ENCODE data around the gene DCTN3.

Gene DCTN3

GRCh38 chr9:34647084-34647403, 26.7 kb upstream of the DCTN3 start:
- peak overlapping the region; percentile 80 to 86 for H3K4me3 ChIP-seq (ENCODE audit: insufficient read depth in 1 of 2, low read depth in 1 of 2, low read length in 2 of 2)
- H3K18ac ChIP-seq (ENCODE audit: low read depth in 1 of 2, low read length in 2 of 2) = peak overlapping the region; percentile 90 to 97
- peak overlapping the region; percentile 91 for H3K9ac ChIP-seq (ENCODE audit: low read length)
- 1% methylated on average over 7 of the region's 8 CpGs for WGBS
- peak overlapping the region; percentile 35 for H4K8ac ChIP-seq (ENCODE audit: low read length)
- H3K79me1 ChIP-seq (replicated peaks; ENCODE audit: low read length, poor library complexity, severe bottlenecking) = peaks cover 26% of the 10 kb centered on the region
- H3K27ac ChIP-seq (ENCODE audit: low read length, poor library complexity, severe bottlenecking) = peak overlapping the region; percentile 75
- no peak overlapping the region for H2BK5ac ChIP-seq (ENCODE audit: low read depth, low read length, poor library complexity, severe bottlenecking)
- peak overlapping the region in 1 of 2 experiments; percentile 98 for H3K23ac ChIP-seq (ENCODE audit: low read length in 2 of 2)
- peak overlapping the region in 1 of 2 experiments; percentile 95 for H3K14ac ChIP-seq (ENCODE audit: low read length in 2 of 2)
- H2BK120ac ChIP-seq (ENCODE audit: low read depth, low read length) = no peak overlapping the region
- no peaks in the 10 kb centered on the region for H3K9me3 ChIP-seq (ENCODE audit: control insufficient read depth, low read length)
- peaks cover 27 to 28% of the 10 kb centered on the region in 2 experiments for H3K36me3 ChIP-seq (ENCODE audit: control insufficient read depth in 1 of 2, insufficient read depth in 2 of 2, low read depth in 1 of 2, low read length in 2 of 2)
- H3K4me2 ChIP-seq (ENCODE audit: low read length, poor library complexity, severe bottlenecking) = peak overlapping the region; percentile 88
- peak overlapping the region; percentile 83 for H4K91ac ChIP-seq (ENCODE audit: low read length)
- no peak overlapping the region for H2AK5ac ChIP-seq (ENCODE audit: low read length, severe bottlenecking)
- no peak overlapping the region for H2AFZ ChIP-seq (ENCODE audit: low read depth, low read length)
- no peak for DNase-seq
- H2BK15ac ChIP-seq (ENCODE audit: low read depth, poor library complexity, severe bottlenecking) = no peak overlapping the region
- H2BK12ac ChIP-seq (ENCODE audit: low read length in 2 of 2) = peak overlapping the region in 1 of 2 experiments; percentile 58
- peak overlapping the region; percentile 20 to 70 for H3K4ac ChIP-seq (ENCODE audit: low read depth in 1 of 2, low read length in 2 of 2)
- peaks cover 26% of the 10 kb centered on the region for H3K4me1 ChIP-seq (ENCODE audit: control insufficient read depth, insufficient read depth, low read depth, low read length)
- H3K27me3 ChIP-seq (ENCODE audit: control insufficient read depth in 1 of 2, insufficient read depth in 1 of 2, low read length in 2 of 2) = no peaks in the 10 kb centered on the region

- Histone ChIP-seq H4K8ac (ENCODE audit: low read length) (peak within 1 kb of the TSS; percentile 71), H3K9me3 (ENCODE audit: control insufficient read depth, low read length) (no peaks in the 10 kb centered on the region), H3K4me2 (ENCODE audit: low read length, poor library complexity, severe bottlenecking) (peak within 1 kb of the TSS; percentile 88), H2BK120ac (ENCODE audit: low read depth, low read length) (peak within 1 kb of the TSS; percentile 21), H3K4me3 (ENCODE audit: insufficient read depth in 1 of 2, low read depth in 1 of 2, low read length in 2 of 2) (peak within 1 kb of the TSS; percentile 80 to 86), H3K36me3 (ENCODE audit: control insufficient read depth in 1 of 2, insufficient read depth in 2 of 2, low read depth in 1 of 2, low read length in 2 of 2) (peaks cover 27 to 28% of the 10 kb centered on the region in 2 experiments), H3K18ac (ENCODE audit: low read depth in 1 of 2, low read length in 2 of 2) (peak within 1 kb of the TSS; percentile 90 to 97), H2BK12ac (ENCODE audit: low read length in 2 of 2) (peak within 1 kb of the TSS; percentile 85 to 87), H3K27me3 (ENCODE audit: control insufficient read depth in 1 of 2, insufficient read depth in 1 of 2, low read length in 2 of 2) (no peaks in the 10 kb centered on the region), H2BK5ac (ENCODE audit: low read depth, low read length, poor library complexity, severe bottlenecking) (peak within 1 kb of the TSS; percentile 12), H2AK5ac (ENCODE audit: low read length, severe bottlenecking) (peak within 1 kb of the TSS; percentile 43), H3K4me1 (ENCODE audit: control insufficient read depth, insufficient read depth, low read depth, low read length) (peaks cover 26% of the 10 kb centered on the region), H2BK15ac (ENCODE audit: low read depth, poor library complexity, severe bottlenecking) (peak within 1 kb of the TSS; percentile 49), H3K14ac (ENCODE audit: low read length in 2 of 2) (peak within 1 kb of the TSS in 1 of 2 experiments; percentile 95), H3K79me1 (replicated peaks; ENCODE audit: low read length, poor library complexity, severe bottlenecking) (peaks cover 26% of the 10 kb centered on the region), H3K27ac (ENCODE audit: low read length, poor library complexity, severe bottlenecking) (peak within 1 kb of the TSS; percentile 75), H4K91ac (ENCODE audit: low read length) (peak within 1 kb of the TSS; percentile 83), H3K23ac (ENCODE audit: low read length in 2 of 2) (peak within 1 kb of the TSS in 1 of 2 experiments; percentile 98), H3K9ac (ENCODE audit: low read length) (peak within 1 kb of the TSS; percentile 91), H2AFZ (ENCODE audit: low read depth, low read length) (peak within 1 kb of the TSS; percentile 67), H3K4ac (ENCODE audit: low read depth in 1 of 2, low read length in 2 of 2) (peak within 1 kb of the TSS; percentile 25 to 81)
- DNase-seq = peak; percentile 90
- WGBS = 6% methylated on average over 43 of the region's 43 CpGs
These were observed 26.2 kb upstream of the DCTN3 start, which contains the start of gene GALT for GRCh38 chr9:34646211-34647083. Gene GALT, plus strand, starts transcription at chr9:34646675. Its CDS starts 30 bp downstream, at chr9:34646705.

GRCh38 chr9:34644766-34645314, 24.5 kb upstream of the DCTN3 start:
- Histone ChIP-seq H3K23ac (ENCODE audit: low read length in 2 of 2) (no peak overlapping the region), H3K18ac (ENCODE audit: low read depth in 1 of 2, low read length in 2 of 2) (no peak overlapping the region), H3K79me1 (replicated peaks; ENCODE audit: low read length, poor library complexity, severe bottlenecking) (peaks cover 21% of the 10 kb centered on the region), H3K9me3 (ENCODE audit: control insufficient read depth, low read length) (no peaks in the 10 kb centered on the region), H3K4me1 (ENCODE audit: control insufficient read depth, insufficient read depth, low read depth, low read length) (peaks cover 17% of the 10 kb centered on the region), H2BK120ac (ENCODE audit: low read depth, low read length) (no peak overlapping the region), H2BK15ac (ENCODE audit: low read depth, poor library complexity, severe bottlenecking) (no peak overlapping the region), H4K8ac (ENCODE audit: low read length) (no peak overlapping the region), H2AFZ (ENCODE audit: low read depth, low read length) (no peak overlapping the region), H3K9ac (ENCODE audit: low read length) (no peak overlapping the region), H3K27me3 (ENCODE audit: control insufficient read depth in 1 of 2, insufficient read depth in 1 of 2, low read length in 2 of 2) (no peaks in the 10 kb centered on the region), H4K91ac (ENCODE audit: low read length) (no peak overlapping the region), H3K4me2 (ENCODE audit: low read length, poor library complexity, severe bottlenecking) (no peak overlapping the region), H3K4ac (ENCODE audit: low read depth in 1 of 2, low read length in 2 of 2) (no peak overlapping the region), H3K14ac (ENCODE audit: low read length in 2 of 2) (no peak overlapping the region), H2BK12ac (ENCODE audit: low read length in 2 of 2) (no peak overlapping the region), H3K36me3 (ENCODE audit: control insufficient read depth in 1 of 2, insufficient read depth in 2 of 2, low read depth in 1 of 2, low read length in 2 of 2) (peaks cover 17 to 19% of the 10 kb centered on the region in 2 experiments), H2AK5ac (ENCODE audit: low read length, severe bottlenecking) (no peak overlapping the region), H3K27ac (ENCODE audit: low read length, poor library complexity, severe bottlenecking) (no peak overlapping the region), H3K4me3 (ENCODE audit: insufficient read depth in 1 of 2, low read depth in 1 of 2, low read length in 2 of 2) (no peak overlapping the region), H2BK5ac (ENCODE audit: low read depth, low read length, poor library complexity, severe bottlenecking) (no peak overlapping the region)
- no peak for DNase-seq

- Histone ChIP-seq H3K9ac (ENCODE audit: low read length) (no peak overlapping the region), H2BK5ac (ENCODE audit: low read depth, low read length, poor library complexity, severe bottlenecking) (no peak overlapping the region), H3K9me3 (ENCODE audit: control insufficient read depth, low read length) (no peaks in the 10 kb centered on the region), H3K36me3 (ENCODE audit: control insufficient read depth in 1 of 2, insufficient read depth in 2 of 2, low read depth in 1 of 2, low read length in 2 of 2) (no peaks in the 10 kb centered on the region), H3K4me1 (ENCODE audit: control insufficient read depth, insufficient read depth, low read depth, low read length) (peaks cover 14% of the 10 kb centered on the region), H3K4me3 (ENCODE audit: insufficient read depth in 1 of 2, low read depth in 1 of 2, low read length in 2 of 2) (no peak overlapping the region), H3K23ac (ENCODE audit: low read length in 2 of 2) (no peak overlapping the region), H2AK5ac (ENCODE audit: low read length, severe bottlenecking) (no peak overlapping the region), H3K27ac (ENCODE audit: low read length, poor library complexity, severe bottlenecking) (no peak overlapping the region), H2BK12ac (ENCODE audit: low read length in 2 of 2) (no peak overlapping the region), H3K4me2 (ENCODE audit: low read length, poor library complexity, severe bottlenecking) (no peak overlapping the region), H4K8ac (ENCODE audit: low read length) (no peak overlapping the region), H3K27me3 (ENCODE audit: control insufficient read depth in 1 of 2, insufficient read depth in 1 of 2, low read length in 2 of 2) (no peaks in the 10 kb centered on the region), H3K4ac (ENCODE audit: low read depth in 1 of 2, low read length in 2 of 2) (no peak overlapping the region), H2BK120ac (ENCODE audit: low read depth, low read length) (no peak overlapping the region), H4K91ac (ENCODE audit: low read length) (no peak overlapping the region), H3K14ac (ENCODE audit: low read length in 2 of 2) (no peak overlapping the region), H2BK15ac (ENCODE audit: low read depth, poor library complexity, severe bottlenecking) (no peak overlapping the region), H3K79me1 (replicated peaks; ENCODE audit: low read length, poor library complexity, severe bottlenecking) (peaks cover 3% of the 10 kb centered on the region), H2AFZ (ENCODE audit: low read depth, low read length) (no peak overlapping the region), H3K18ac (ENCODE audit: low read depth in 1 of 2, low read length in 2 of 2) (no peak overlapping the region)
- 89% methylated on average over 1 of the region's 1 CpG for WGBS
- no peak for DNase-seq
These were observed 22.4 kb upstream of the DCTN3 start for GRCh38 chr9:34642679-34643078.
